Measurements from ENCODE around the gene DHX29.

Gene DHX29

DNA sequence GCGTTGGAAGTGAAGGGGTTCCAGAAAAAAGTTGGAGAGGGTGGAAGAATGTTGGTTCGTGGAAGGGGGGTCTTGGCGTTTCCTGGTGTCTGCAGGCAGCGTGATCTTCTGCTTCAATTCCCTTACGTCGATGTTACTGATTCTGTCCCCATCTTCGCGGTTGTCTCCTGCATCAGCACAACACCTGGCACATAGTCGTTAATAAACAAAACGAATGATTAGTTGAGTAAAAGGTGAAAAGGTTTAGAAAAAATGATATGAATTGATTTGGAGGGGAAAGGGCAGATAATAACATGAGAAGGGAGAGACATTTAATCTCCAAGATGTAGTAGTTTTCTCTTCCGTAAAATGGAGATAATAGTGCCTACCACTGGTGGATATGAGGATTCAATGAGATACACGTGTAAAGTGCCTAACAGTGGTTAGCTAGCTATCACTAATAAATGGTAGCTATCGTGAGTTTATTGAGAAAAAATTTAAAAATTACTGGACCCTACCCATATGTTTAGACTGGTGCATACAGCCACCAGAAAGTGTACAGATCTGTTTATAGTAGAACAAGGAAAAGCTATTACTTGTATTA, 851 bp upstream of the DHX29 start (continued):
- TF ChIP-seq PBX3 (CRISPR knock-in tag; IDR thresholded peaks at IDR 0.05), result no peak
- TF ChIP-seq ZNF791 (tag by site-specific recombination; IDR thresholded peaks at IDR 0.05), result no peak
- no peak for TF ChIP-seq ZNF530 (tag by site-specific recombination; IDR thresholded peaks at IDR 0.05; ENCODE audit: low read depth)
- no peak for TF ChIP-seq ZBTB8A (tag by site-specific recombination; IDR thresholded peaks at IDR 0.05)
- TF ChIP-seq, protein P1, sequence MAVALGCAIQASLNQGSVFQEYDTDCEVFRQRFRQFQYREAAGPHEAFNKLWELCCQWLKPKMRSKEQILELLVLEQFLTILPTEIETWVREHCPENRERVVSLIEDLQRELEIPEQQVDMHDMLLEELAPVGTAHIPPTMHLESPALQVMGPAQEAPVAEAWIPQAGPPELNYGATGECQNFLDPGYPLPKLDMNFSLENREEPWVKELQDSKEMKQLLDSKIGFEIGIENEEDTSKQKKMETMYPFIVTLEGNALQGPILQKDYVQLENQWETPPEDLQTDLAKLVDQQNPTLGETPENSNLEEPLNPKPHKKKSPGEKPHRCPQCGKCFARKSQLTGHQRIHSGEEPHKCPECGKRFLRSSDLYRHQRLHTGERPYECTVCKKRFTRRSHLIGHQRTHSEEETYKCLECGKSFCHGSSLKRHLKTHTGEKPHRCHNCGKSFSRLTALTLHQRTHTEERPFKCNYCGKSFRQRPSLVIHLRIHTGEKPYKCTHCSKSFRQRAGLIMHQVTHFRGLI (tag by site-specific recombination; IDR thresholded peaks at IDR 0.05), result no peak
- 0 out of 2 replicates have a peak, but pooled peaks have one; percentile 1 for TF ChIP-seq PRDM1 (tag by site-specific recombination; IDR thresholded peaks at IDR 0.05)
- TF ChIP-seq ZNF335 (tag by site-specific recombination; conservative IDR thresholded peaks at IDR 0.05), result no peak
- no peak for TF ChIP-seq ZEB2 (tag by site-specific recombination; IDR thresholded peaks at IDR 0.05)
- TF ChIP-seq ZNF221 (tag by site-specific recombination; IDR thresholded peaks at IDR 0.05; ENCODE audit: borderline replicate concordance), result no peak
- TF ChIP-seq KLF7 (tag by site-specific recombination; IDR thresholded peaks at IDR 0.05; ENCODE audit: borderline replicate concordance), result no peak
- TF ChIP-seq MEIS1 (CRISPR knock-in tag; IDR thresholded peaks at IDR 0.05; ENCODE audit: borderline replicate concordance), result no peak
- no peak for TF ChIP-seq ZNF121 (tag by site-specific recombination; IDR thresholded peaks at IDR 0.05)
- TF ChIP-seq HOXC10 (CRISPR knock-in tag; IDR thresholded peaks at IDR 0.05), result no peak
- TF ChIP-seq, protein P2, sequence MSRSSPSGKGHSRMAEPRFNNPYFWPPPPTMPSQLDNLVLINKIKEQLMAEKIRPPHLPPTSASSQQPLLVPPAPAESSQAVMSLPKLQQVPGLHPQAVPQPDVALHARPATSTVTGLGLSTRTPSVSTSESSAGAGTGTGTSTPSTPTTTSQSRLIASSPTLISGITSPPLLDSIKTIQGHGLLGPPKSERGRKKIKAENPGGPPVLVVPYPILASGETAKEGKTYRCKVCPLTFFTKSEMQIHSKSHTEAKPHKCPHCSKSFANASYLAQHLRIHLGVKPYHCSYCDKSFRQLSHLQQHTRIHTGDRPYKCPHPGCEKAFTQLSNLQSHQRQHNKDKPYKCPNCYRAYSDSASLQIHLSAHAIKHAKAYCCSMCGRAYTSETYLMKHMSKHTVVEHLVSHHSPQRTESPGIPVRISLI (tag by site-specific recombination; IDR thresholded peaks at IDR 0.05), result no peak
- TF ChIP-seq, protein P3, sequence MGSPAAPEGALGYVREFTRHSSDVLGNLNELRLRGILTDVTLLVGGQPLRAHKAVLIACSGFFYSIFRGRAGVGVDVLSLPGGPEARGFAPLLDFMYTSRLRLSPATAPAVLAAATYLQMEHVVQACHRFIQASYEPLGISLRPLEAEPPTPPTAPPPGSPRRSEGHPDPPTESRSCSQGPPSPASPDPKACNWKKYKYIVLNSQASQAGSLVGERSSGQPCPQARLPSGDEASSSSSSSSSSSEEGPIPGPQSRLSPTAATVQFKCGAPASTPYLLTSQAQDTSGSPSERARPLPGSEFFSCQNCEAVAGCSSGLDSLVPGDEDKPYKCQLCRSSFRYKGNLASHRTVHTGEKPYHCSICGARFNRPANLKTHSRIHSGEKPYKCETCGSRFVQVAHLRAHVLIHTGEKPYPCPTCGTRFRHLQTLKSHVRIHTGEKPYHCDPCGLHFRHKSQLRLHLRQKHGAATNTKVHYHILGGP (tag by site-specific recombination; IDR thresholded peaks at IDR 0.05), result no peak
- peak; percentile 15; the same call in 1 of the 2 replicates for TF ChIP-seq CTCF (tag by site-specific recombination; IDR thresholded peaks at IDR 0.05)
- no peak for TF ChIP-seq ZSCAN18 (tag by site-specific recombination; IDR thresholded peaks at IDR 0.05)
- TF ChIP-seq ZNF23 (tag by site-specific recombination; IDR thresholded peaks at IDR 0.05; ENCODE audit: borderline replicate concordance), result no peak
- TF ChIP-seq OVOL3 (tag by site-specific recombination; IDR thresholded peaks at IDR 0.05), result no peak
- TF ChIP-seq ZNF660 (tag by site-specific recombination; IDR thresholded peaks at IDR 0.05), result peak; percentile 36; the same call in 1 of the 2 replicates
- TF ChIP-seq ZNF302 (tag by site-specific recombination; IDR thresholded peaks at IDR 0.05; ENCODE audit: low read depth), result no peak
- TF ChIP-seq TCF7L2 (IDR thresholded peaks at IDR 0.05; ENCODE audit: borderline replicate concordance, low read depth, low read length), result no peak
- no peak for TF ChIP-seq ZNF132 (tag by site-specific recombination; IDR thresholded peaks at IDR 0.05; ENCODE audit: borderline replicate concordance)
- no peak for TF ChIP-seq ZNF394 (tag by site-specific recombination; IDR thresholded peaks at IDR 0.05; ENCODE audit: borderline replicate concordance)
- TF ChIP-seq ZNF664 (tag by site-specific recombination; IDR thresholded peaks at IDR 0.05), result peak; percentile 92; the same call in 1 of the 2 replicates

All from HEK293 (cell line).